Vagina (tissue), 2 donors: ENCODE measurements around the gene CR1. TPM values are rescaled to one million over a fixed set of nuclear protein-coding genes. Genes with fewer than 3 reads are reported as not detected.

Source experiments
- DNase-seq, 2 donors: peaks; one replicate each; pipeline ENCODE4 v3.0.0-alpha.2; 2017; ENCODE audit errors: extremely low spot score in 2 of 2
- H3K27ac ChIP-seq: fragments of 200-600 bp; sonication (generic); one replicate; pipeline ENCODE4 v1.5.1; 2019
- H3K27me3 ChIP-seq: fragments of 200-600 bp; sonication (generic); one replicate; pipeline ENCODE4 v1.5.1; 2019
- H3K36me3 ChIP-seq, 2 donors: fragments of 200-600 bp; sonication (generic); one replicate each; pipeline ENCODE4 v1.5.1; 2017 to 2019
- H3K4me1 ChIP-seq: fragments of 200-600 bp; sonication (generic); one replicate; pipeline ENCODE4 v1.5.1; 2019
- H3K4me3 ChIP-seq, 2 donors: fragments of 200-600 bp; sonication (generic); 1 replicate in 1 of 2; 2 replicates in 1 of 2; pipeline ENCODE4 v1.5.1; 2016 to 2019
- H3K9me3 ChIP-seq: fragments of 200-600 bp; sonication (generic); one replicate; pipeline ENCODE4 v1.5.1; 2019
- POLR2A ChIP-seq, 2 donors: fragments of 450-650 bp; IDR thresholded peaks; one replicate each; pipeline ENCODE4 v1.6.1; 2017; ENCODE audit warnings: antibody characterized with exemption in 2 of 2, mild to moderate bottlenecking in 2 of 2, moderate library complexity in 2 of 2
- POLR2AphosphoS5 ChIP-seq, 2 donors: sonication (generic); formaldehyde crosslinking; IDR thresholded peaks; one replicate each; pipeline ENCODE4 v1.9.0; 2017; ENCODE audit warnings: antibody characterized with exemption in 2 of 2, mild to moderate bottlenecking in 2 of 2, low read depth in 1 of 2; ENCODE audit not compliant: insufficient read depth in 1 of 2
- intact Hi-C: fragments of 100-400 bp; cut with DNase I; formaldehyde crosslinking; loops from one replicate; pipeline ENCODE4 v1.15.1; 2023
- total RNA-seq: library from RNA; depleted of rRNA; stranded (reverse); fragments of >200 nt; gene quantifications from one replicate; pipeline ENCODE4 v1.2.3, GENCODE V29; 2016
- TF ChIP-seq, protein P1 (sequence below), 3 experiments: fragments of 450-650 bp in 2 of 3; fragments of 200-600 bp in 1 of 3; sonication (generic) in 1 of 3; IDR thresholded peaks; one replicate each; pipeline ENCODE4 v1.5.1; 2017 to 2019; ENCODE audit warnings: antibody characterized with exemption in 3 of 3, mild to moderate bottlenecking in 2 of 3, moderate library complexity in 2 of 3

The CR1 gene
- total RNA-seq, 1 donor from 2014 or later = 2.5 TPM

DNA sequence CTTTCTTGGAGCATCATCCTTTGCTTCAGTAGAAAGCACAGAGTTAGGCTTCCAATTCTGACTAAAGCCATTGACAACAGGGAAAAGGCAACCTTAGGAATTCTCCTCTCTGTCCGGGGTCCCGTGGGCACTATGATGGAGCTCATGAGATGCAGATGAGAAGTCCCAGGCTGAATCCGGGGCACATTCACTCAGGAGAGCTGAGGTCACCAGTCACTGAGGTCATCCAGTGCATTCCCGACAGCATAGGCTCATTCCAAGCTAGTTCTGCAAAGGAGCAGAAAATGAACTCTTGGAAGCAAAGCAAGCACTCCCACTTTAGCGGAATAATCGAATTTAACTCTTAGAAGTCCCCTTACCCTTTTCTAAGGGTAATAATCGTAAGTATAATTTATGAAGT lies 6.8 kb downstream of the CR1 start:
- H3K27me3 ChIP-seq = no peaks in the 10 kb centered on the region

DNA sequence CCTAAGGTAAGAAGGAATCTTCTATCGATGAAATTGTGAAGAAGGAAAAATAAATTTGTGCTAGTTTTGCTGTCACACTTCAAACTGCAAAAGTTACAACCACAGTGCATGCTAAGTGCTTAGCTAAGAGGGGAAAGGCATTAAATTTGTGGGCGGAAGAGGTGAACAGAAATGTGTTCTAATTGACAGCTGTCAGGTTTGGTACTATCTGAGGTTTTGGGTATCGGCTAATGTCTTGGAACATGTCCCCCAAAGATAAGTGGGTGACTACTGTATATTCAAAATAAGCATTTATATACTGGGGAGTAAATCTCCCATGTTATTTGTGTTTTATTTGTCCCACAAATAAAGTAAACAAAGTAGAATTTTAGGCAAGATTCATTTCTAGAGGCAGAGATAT lies 8.0 kb downstream of the CR1 start:
- Histone ChIP-seq H3K4me1 (no peaks in the 10 kb centered on the region), H3K36me3 (no peaks in the 10 kb centered on the region), H3K4me3 (no peak overlapping the region), H3K9me3 (no peaks in the 10 kb centered on the region), H3K27ac (no peak overlapping the region), H3K27me3 (no peaks in the 10 kb centered on the region)
- DNase-seq = no peak
- intact Hi-C loops = no loop called here
- TF ChIP-seq POLR2AphosphoS5 (IDR thresholded peaks at IDR 0.05; ENCODE audit: insufficient read depth in 1 of 2, low read depth in 1 of 2) (no peak), POLR2A (IDR thresholded peaks at IDR 0.05) (no peak)
- TF ChIP-seq, protein P1, sequence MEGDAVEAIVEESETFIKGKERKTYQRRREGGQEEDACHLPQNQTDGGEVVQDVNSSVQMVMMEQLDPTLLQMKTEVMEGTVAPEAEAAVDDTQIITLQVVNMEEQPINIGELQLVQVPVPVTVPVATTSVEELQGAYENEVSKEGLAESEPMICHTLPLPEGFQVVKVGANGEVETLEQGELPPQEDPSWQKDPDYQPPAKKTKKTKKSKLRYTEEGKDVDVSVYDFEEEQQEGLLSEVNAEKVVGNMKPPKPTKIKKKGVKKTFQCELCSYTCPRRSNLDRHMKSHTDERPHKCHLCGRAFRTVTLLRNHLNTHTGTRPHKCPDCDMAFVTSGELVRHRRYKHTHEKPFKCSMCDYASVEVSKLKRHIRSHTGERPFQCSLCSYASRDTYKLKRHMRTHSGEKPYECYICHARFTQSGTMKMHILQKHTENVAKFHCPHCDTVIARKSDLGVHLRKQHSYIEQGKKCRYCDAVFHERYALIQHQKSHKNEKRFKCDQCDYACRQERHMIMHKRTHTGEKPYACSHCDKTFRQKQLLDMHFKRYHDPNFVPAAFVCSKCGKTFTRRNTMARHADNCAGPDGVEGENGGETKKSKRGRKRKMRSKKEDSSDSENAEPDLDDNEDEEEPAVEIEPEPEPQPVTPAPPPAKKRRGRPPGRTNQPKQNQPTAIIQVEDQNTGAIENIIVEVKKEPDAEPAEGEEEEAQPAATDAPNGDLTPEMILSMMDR (IDR thresholded peaks at IDR 0.05) = no peak

More for the DNA sequence above, 6.8 kb downstream of the CR1 start:
- no peak overlapping the region for H3K4me3 ChIP-seq
- intact Hi-C loops = no loop called here
- H3K9me3 ChIP-seq = no peaks in the 10 kb centered on the region
- H3K36me3 ChIP-seq = no peaks in the 10 kb centered on the region
- H3K4me1 ChIP-seq = no peaks in the 10 kb centered on the region
- DNase-seq = no peak
- no peak overlapping the region for H3K27ac ChIP-seq
- TF ChIP-seq, protein P1 (IDR thresholded peaks at IDR 0.05) = no peak
- TF ChIP-seq POLR2A (IDR thresholded peaks at IDR 0.05) (no peak), POLR2AphosphoS5 (IDR thresholded peaks at IDR 0.05; ENCODE audit: insufficient read depth in 1 of 2, low read depth in 1 of 2) (no peak)

- Histone ChIP-seq H3K9me3 (no peaks in the 10 kb centered on the region), H3K36me3 (no peaks in the 10 kb centered on the region), H3K27ac (no peak overlapping the region), H3K4me3 (no peak overlapping the region), H3K4me1 (no peaks in the 10 kb centered on the region), H3K27me3 (no peaks in the 10 kb centered on the region)
- intact Hi-C loops = no loop called here
- TF ChIP-seq, protein P1 (IDR thresholded peaks at IDR 0.05) = no peak
- no peak for TF ChIP-seq POLR2AphosphoS5 (IDR thresholded peaks at IDR 0.05; ENCODE audit: insufficient read depth in 1 of 2, low read depth in 1 of 2)
- no peak for TF ChIP-seq POLR2A (IDR thresholded peaks at IDR 0.05)
- no peak for DNase-seq
Measured at GRCh38 chr1:207504438-207504837, 8.5 kb downstream of the CR1 start.

GRCh38 chr1:207510444-207510843 lies 14.5 kb downstream of the CR1 start:
- TF ChIP-seq POLR2A (IDR thresholded peaks at IDR 0.05) (no peak), POLR2AphosphoS5 (IDR thresholded peaks at IDR 0.05; ENCODE audit: insufficient read depth in 1 of 2, low read depth in 1 of 2) (no peak)
- TF ChIP-seq, protein P1 (IDR thresholded peaks at IDR 0.05) = no peak
- DNase-seq = no peak

DNA sequence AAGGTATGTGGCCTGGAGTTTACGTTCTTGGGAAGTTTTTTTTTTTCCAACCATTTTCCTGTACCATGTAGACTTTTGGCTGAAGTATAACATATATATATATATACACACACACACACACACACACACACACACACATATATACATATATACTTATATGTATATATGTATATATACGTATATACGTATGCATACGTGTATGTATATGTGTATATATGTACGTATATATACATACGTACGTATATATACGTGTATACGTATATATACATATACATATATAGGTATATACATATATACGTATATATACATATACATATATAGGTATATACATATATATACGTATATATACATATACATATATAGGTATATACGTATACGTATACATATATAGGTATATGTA lies 18.9 kb downstream of the CR1 start:
- no peak for DNase-seq
- TF ChIP-seq, protein P1 (IDR thresholded peaks at IDR 0.05) = no peak
- no peaks in the 10 kb centered on the region for H3K4me1 ChIP-seq
- intact Hi-C loops = no loop called here
- H3K27me3 ChIP-seq = no peaks in the 10 kb centered on the region
- no peaks in the 10 kb centered on the region for H3K36me3 ChIP-seq
- H3K4me3 ChIP-seq = no peak overlapping the region
- no peaks in the 10 kb centered on the region for H3K9me3 ChIP-seq
- H3K27ac ChIP-seq = no peak overlapping the region

More at GRCh38 chr1:207510444-207510843, 14.5 kb downstream of the CR1 start:
- intact Hi-C loops = no loop called here
- Histone ChIP-seq H3K4me3 (no peak overlapping the region), H3K9me3 (no peaks in the 10 kb centered on the region), H3K36me3 (no peaks in the 10 kb centered on the region), H3K4me1 (no peaks in the 10 kb centered on the region), H3K27ac (no peak overlapping the region), H3K27me3 (no peaks in the 10 kb centered on the region)
